H1 (cell line): ENCODE data around the gene UBE2E2. TPM values are rescaled to one million over a fixed set of nuclear protein-coding genes. Genes with fewer than 3 reads are reported as not detected.

Source experiments
- CTCF ChIA-PET: fragments of 300-600 bp; sonication (Branson Sonifier 250); formaldehyde crosslinking; loops from one replicate; lab custom pipeline; 2021; ENCODE audit not compliant: partially characterized antibody; lab: Charles Lee
- POLR2A ChIA-PET: fragments of 300-600 bp; sonication (Branson Sonifier 250); formaldehyde crosslinking; loops from one replicate; lab custom pipeline; 2021; ENCODE audit warnings: inconsistent platforms; ENCODE audit not compliant: partially characterized antibody; lab: Charles Lee
- DNase-seq, 2 experiments: peaks; one replicate each; pipeline versions ENCODE4 v3.0.0 to v3.0.0-alpha.2; 2010 to 2022; ENCODE audit warnings: low spot score in 2 of 2, low read depth in 1 of 2, mixed read lengths in 1 of 2
- FAIRE-seq: peaks from 2 replicates; lab custom pipeline; 2011; peaks lifted over from hg19 to GRCh38; lab: Jason Lieb, UNC
- H2AFZ ChIP-seq: 2 replicates; pipeline ENCODE4 v1.8.1; 2012; ENCODE audit warnings: low read length, inconsistent platforms
- H2AK5ac ChIP-seq: 2 replicates; pipeline ENCODE4 v1.6.1; 2013; ENCODE audit warnings: low read depth, low read length
- H2BK120ac ChIP-seq: replicated peaks from 2 replicates; pipeline ENCODE3; 2013; ENCODE audit warnings: low read depth, low read length, inconsistent platforms
- H2BK12ac ChIP-seq: 2 replicates; pipeline ENCODE4 v1.6.1; 2013; ENCODE audit warnings: low read depth, low read length
- H2BK15ac ChIP-seq: 2 replicates; pipeline ENCODE4 v1.6.1; 2013; ENCODE audit warnings: low read length
- H2BK20ac ChIP-seq: 2 replicates; pipeline ENCODE4 v1.6.1; 2013; ENCODE audit warnings: low read length
- H2BK5ac ChIP-seq: 2 replicates; pipeline ENCODE4 v1.6.1; 2013; ENCODE audit warnings: low read depth, low read length
- H3K14ac ChIP-seq: 2 replicates; pipeline ENCODE4 v1.6.1; 2013; ENCODE audit warnings: inconsistent platforms; ENCODE audit not compliant: insufficient read length
- H3K18ac ChIP-seq: 2 replicates; pipeline ENCODE4 v1.6.1; 2013; ENCODE audit warnings: low read length; ENCODE audit errors: extremely low read depth
- H3K23ac ChIP-seq: 2 replicates; pipeline ENCODE4 v1.6.1; 2013; ENCODE audit warnings: inconsistent platforms; ENCODE audit not compliant: insufficient read length
- H3K23me2 ChIP-seq: 2 replicates; pipeline ENCODE4 v1.6.1; 2013; ENCODE audit warnings: low read depth, low read length
- H3K27ac ChIP-seq: 2 replicates; pipeline ENCODE4 v1.6.1; 2011; ENCODE audit warnings: low read depth, low read length, inconsistent platforms
- H3K27me3 ChIP-seq, 4 experiments: replicated peaks in 1 of 4; 1 replicate in 1 of 4; 2 replicates in 3 of 4; pipeline versions ENCODE4 v1.6.1 to v1.8.1; 2011 to 2013; ENCODE audit warnings: low read length in 3 of 4, mild to moderate bottlenecking in 3 of 4, inconsistent platforms in 2 of 4, mixed read lengths in 2 of 4, moderate library complexity in 1 of 4; ENCODE audit not compliant: control insufficient read depth in 3 of 4, insufficient read depth in 3 of 4; ENCODE audit errors: extremely low read depth in 1 of 4
- H3K36me3 ChIP-seq, 4 experiments: 2 replicates each; pipeline versions ENCODE4 v1.6.1 to v1.8.1; 2011 to 2013; ENCODE audit warnings: mild to moderate bottlenecking in 4 of 4, low read length in 3 of 4, moderate library complexity in 2 of 4, control low read depth in 1 of 4, inconsistent platforms in 1 of 4; ENCODE audit not compliant: insufficient read depth in 4 of 4, control insufficient read depth in 2 of 4
- H3K4ac ChIP-seq: replicated peaks from 2 replicates; pipeline ENCODE3; 2013; ENCODE audit warnings: low read length, low read depth, mixed read lengths, inconsistent platforms; ENCODE audit not compliant: insufficient read length
- H3K4me1 ChIP-seq, 4 experiments: replicated peaks in 1 of 4; 1 replicate in 1 of 4; 2 replicates in 3 of 4; pipeline versions ENCODE4 v1.6.1 to v1.8.1; 2011 to 2013; ENCODE audit warnings: low read length in 3 of 4, inconsistent platforms in 2 of 4, mixed read lengths in 1 of 4; ENCODE audit not compliant: insufficient read depth in 4 of 4, control insufficient read depth in 3 of 4
- H3K4me2 ChIP-seq, 2 experiments: 2 replicates each; pipeline versions ENCODE4 v1.6.1 to v1.8.1; 2011 to 2013; ENCODE audit warnings: low read depth in 2 of 2, low read length in 2 of 2, control low read depth in 1 of 2, inconsistent platforms in 1 of 2, mild to moderate bottlenecking in 1 of 2; ENCODE audit not compliant: insufficient read depth in 1 of 2
- H3K4me3 ChIP-seq, 4 experiments: fragments of 200-600, 300-600 bp in 1 of 4; sonication (generic), shearing (Covaris generic), sonication (Bioruptor Twin) in 1 of 4; 2 replicates each; pipeline versions ENCODE4 v1.5.1 to v1.8.1; 2011 to 2016; ENCODE audit warnings: low read length in 4 of 4, low read depth in 3 of 4, control low read depth in 2 of 4, inconsistent platforms in 2 of 4, mild to moderate bottlenecking in 2 of 4, mixed read lengths in 1 of 4, moderate library complexity in 1 of 4; ENCODE audit not compliant: insufficient read depth in 2 of 4; ENCODE audit errors: extremely low read depth in 1 of 4
- H3K56ac ChIP-seq: replicated peaks from 2 replicates; pipeline ENCODE3; 2013; ENCODE audit warnings: low read depth, mild to moderate bottlenecking, mixed read lengths, low read length, inconsistent platforms; ENCODE audit not compliant: insufficient read length
- H3K79me1 ChIP-seq: 2 replicates; pipeline ENCODE4 v1.6.1; 2013; ENCODE audit warnings: low read depth, low read length, control low read depth
- H3K79me2 ChIP-seq, 2 experiments: 2 replicates each; pipeline versions ENCODE4 v1.6.1 to v1.8.1; 2012 to 2013; ENCODE audit warnings: low read length in 2 of 2, mild to moderate bottlenecking in 2 of 2, inconsistent platforms in 1 of 2; ENCODE audit not compliant: insufficient read depth in 2 of 2, control insufficient read depth in 1 of 2
- H3K9ac ChIP-seq, 4 experiments: replicated peaks in 1 of 4; 1 replicate in 1 of 4; 2 replicates in 3 of 4; pipeline versions ENCODE4 v1.6.1 to v1.8.1; 2011 to 2013; ENCODE audit warnings: low read depth in 3 of 4, low read length in 3 of 4, control low read depth in 2 of 4, mild to moderate bottlenecking in 2 of 4, moderate library complexity in 2 of 4, inconsistent platforms in 1 of 4; ENCODE audit errors: extremely low read depth in 1 of 4
- H3K9me3 ChIP-seq, 2 experiments: 2 replicates each; pipeline versions ENCODE4 v1.6.1 to v1.8.1; 2012 to 2013; ENCODE audit warnings: mild to moderate bottlenecking in 2 of 2, moderate library complexity in 2 of 2, control low read depth in 1 of 2, inconsistent platforms in 1 of 2, low read depth in 1 of 2, low read length in 1 of 2, mixed read lengths in 1 of 2; ENCODE audit not compliant: insufficient read depth in 2 of 2
- H4K20me1 ChIP-seq, 2 experiments: replicated peaks in 1 of 2; 2 replicates each; pipeline versions ENCODE3 to v1.8.1; 2011 to 2013; ENCODE audit warnings: inconsistent platforms in 2 of 2, low read length in 2 of 2, mild to moderate bottlenecking in 1 of 2; ENCODE audit not compliant: insufficient read depth in 2 of 2, control insufficient read depth in 1 of 2
- H4K5ac ChIP-seq: 2 replicates; pipeline ENCODE4 v1.6.1; 2013; ENCODE audit warnings: low read length, low read depth, mixed read lengths, inconsistent platforms; ENCODE audit not compliant: insufficient read length
- H4K8ac ChIP-seq: 2 replicates; pipeline ENCODE4 v1.8.0; 2013; ENCODE audit warnings: mild to moderate bottlenecking, moderate library complexity, low read length, inconsistent platforms; ENCODE audit not compliant: insufficient read depth; ENCODE audit errors: extremely low read depth
- H4K91ac ChIP-seq: replicated peaks from 2 replicates; pipeline ENCODE3; 2013; ENCODE audit warnings: low read length, mixed read lengths, inconsistent platforms; ENCODE audit not compliant: insufficient read length
- CREB1 ChIP-seq: IDR thresholded peaks from 2 replicates; pipeline ENCODE4 v1.6.1; 2012; ENCODE audit warnings: inconsistent platforms
- EZH2 ChIP-seq: fragments of 200-600 bp; sonication (generic); IDR thresholded peaks from 2 replicates; pipeline ENCODE4 v1.7.1; 2012; ENCODE audit warnings: low read depth, mild to moderate bottlenecking, moderate library complexity, low read length, inconsistent platforms; ENCODE audit not compliant: severe bottlenecking
- GABPA ChIP-seq: IDR thresholded peaks from 2 replicates; pipeline ENCODE4 v1.6.1; 2011; ENCODE audit warnings: mild to moderate bottlenecking, low read length, moderate library complexity, borderline replicate concordance; ENCODE audit not compliant: insufficient read depth
- MAFK ChIP-seq: IDR thresholded peaks from 2 replicates; pipeline ENCODE4 v1.6.1; 2012; ENCODE audit warnings: low read depth, mild to moderate bottlenecking, improper control_type of control experiment, low read length
- NRF1 ChIP-seq: IDR thresholded peaks from 2 replicates; pipeline ENCODE4 v1.6.1; 2011; ENCODE audit warnings: mild to moderate bottlenecking, low read depth, low read length, improper control_type of control experiment
- PHF8 ChIP-seq: fragments of 200-600 bp; sonication (generic); conservative IDR thresholded peaks from 2 replicates; pipeline ENCODE4 v1.7.1; 2012; ENCODE audit warnings: low read depth, mild to moderate bottlenecking, inconsistent platforms, low read length, moderate library complexity
- POLR2A ChIP-seq, 2 experiments: IDR thresholded peaks; 1 replicate in 1 of 2; 2 replicates in 1 of 2; pipeline ENCODE4 v1.6.1; 2011; ENCODE audit warnings: low read depth in 2 of 2, low read length in 2 of 2, mild to moderate bottlenecking in 2 of 2; ENCODE audit errors: control extremely low read depth in 1 of 2
- RNF2 ChIP-seq: fragments of 200-900, 300-1000 bp; sonication (generic); IDR thresholded peaks from 2 replicates; pipeline ENCODE4 v1.7.1; 2016; ENCODE audit warnings: borderline replicate concordance, low read depth, mild to moderate bottlenecking, antibody characterized with exemption, low read length; ENCODE audit not compliant: poor library complexity, severe bottlenecking; ENCODE audit errors: missing control alignments
- RXRA ChIP-seq: IDR thresholded peaks from 2 replicates; pipeline ENCODE4 v1.6.1; 2011; ENCODE audit warnings: low read depth, mild to moderate bottlenecking, low read length, moderate library complexity; ENCODE audit not compliant: insufficient read depth
- SAP30 ChIP-seq: fragments of 300-600 bp; sonication (generic); IDR thresholded peaks from 2 replicates; pipeline ENCODE4 v1.7.1; 2012; ENCODE audit warnings: low read length, moderate library complexity, mild to moderate bottlenecking, inconsistent platforms; ENCODE audit not compliant: insufficient read depth, insufficient replicate concordance
- SIN3A ChIP-seq, 2 experiments: IDR thresholded peaks in 1 of 2; conservative IDR thresholded peaks in 1 of 2; 2 replicates each; pipeline ENCODE4 v1.6.1; 2011 to 2012; ENCODE audit warnings: low read length in 2 of 2, improper control_type of control experiment in 1 of 2, low read depth in 1 of 2, mild to moderate bottlenecking in 1 of 2
- SIRT6 ChIP-seq: IDR thresholded peaks from one replicate; pipeline ENCODE4 v1.7.1; 2012; ENCODE audit warnings: low read length, inconsistent platforms
- WGBS, 2 experiments: shearing (Covaris generic) in 1 of 2; methylation state at CpG; one replicate each; pipeline versions ENCODE4 v1.1.6 to v1.1.7; 2013 to 2015; ENCODE audit warnings: low lambda C conversion rate in 2 of 2, mixed read lengths in 2 of 2, inconsistent platforms in 1 of 2, low coverage in 1 of 2, missing lambda C conversion rate in 1 of 2; ENCODE audit not compliant: insufficient replicate concordance in 2 of 2, insufficient coverage in 1 of 2, insufficient read length in 1 of 2; ENCODE audit errors: extremely low coverage in 1 of 2, missing lambda C conversion rate in 1 of 2; 5-methylcytosine and 5-hydroxymethylcytosine counted together
- polyA plus RNA-seq, 7 experiments: library from polyadenylated mRNA; depleted of rRNA in 3 of 7; stranded (reverse) in 5 of 7; unstranded in 2 of 7; fragments of >200 nt in 5 of 7; fragments of 200-250 nt in 2 of 7; gene quantifications; 1 replicate in 5 of 7; 2 replicates in 1 of 7; 4 replicates in 1 of 7; pipeline versions ENCODE4 v1.2.1 to v1.2.3, GENCODE V29; 2011 to 2013; ENCODE audit warnings: missing spikeins in 2 of 7, mixed read lengths in 2 of 7
- total RNA-seq: library from RNA; stranded (reverse); fragmentation: NEBNext Ultra II Directional; extraction: Animal tissue kit (Norgen Biotek cat#: 25700); gene quantifications from 2 replicates; pipeline ENCODE4 v1.2.1, GENCODE V29; 2021
- TF ChIP-seq, protein P1 (sequence below): IDR thresholded peaks from 2 replicates; pipeline ENCODE4 v1.6.1; 2011; ENCODE audit warnings: low read length, improper control_type of control experiment

The UBE2E2 gene
- total and polyA plus RNA-seq, 2 of the 8 experiments (the other 6 are each of a cell fraction or from before 2014, with no cell fraction given), result 57.6 to 70.6 TPM

DNA sequence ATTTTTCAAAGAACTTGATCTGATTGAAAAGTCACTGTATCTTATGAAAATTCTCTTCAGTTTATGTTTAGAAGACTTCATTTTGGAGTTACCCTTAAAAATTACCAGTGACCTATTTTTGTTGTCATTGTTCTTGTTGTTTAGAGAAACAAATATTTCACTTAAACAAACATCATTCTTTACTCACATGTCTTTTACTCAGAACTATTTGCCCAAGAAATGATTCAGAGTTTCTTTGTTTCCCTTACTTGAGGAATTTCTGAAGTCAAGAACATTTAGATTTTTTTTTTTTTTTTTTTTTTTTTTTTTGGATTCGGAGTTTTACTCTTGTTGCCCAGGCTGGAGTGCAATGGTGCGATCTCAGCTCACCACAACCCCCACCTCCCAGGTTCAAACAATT is 343.1 kb downstream of the UBE2E2 start:
- H3K18ac ChIP-seq, result no peak overlapping the region
- H2AK5ac ChIP-seq, result no peak overlapping the region
- 80% methylated on average over 1 of the region's 2 CpGs; no CpG with 5 or more reads in 1 of the 2 experiments for WGBS, 2 experiments
- no peaks in the 10 kb centered on the region for H3K79me1 ChIP-seq
- H2BK120ac ChIP-seq, result no peak overlapping the region
- H3K27me3 ChIP-seq, result no peaks in the 10 kb centered on the region
- H3K27ac ChIP-seq, result no peak overlapping the region
- no peaks in the 10 kb centered on the region for H3K79me2 ChIP-seq
- H3K9ac ChIP-seq, result no peak overlapping the region
- ChIA-PET POLR2A (interaction anchor here (0.6 kb wide), 1 partner anchor 10 kb away, joined by 3 read pairs; no protein-coding TSS in a partner anchor), CTCF (no interaction called here)
- H2AFZ ChIP-seq, result no peak overlapping the region
- H3K23ac ChIP-seq, result no peak overlapping the region
- H3K14ac ChIP-seq, result no peak overlapping the region
- no peak overlapping the region for H3K4me3 ChIP-seq
- H2BK15ac ChIP-seq, result no peak overlapping the region
- no peak overlapping the region for H3K56ac ChIP-seq
- no peaks in the 10 kb centered on the region for H4K20me1 ChIP-seq
- no peaks in the 10 kb centered on the region for H3K9me3 ChIP-seq
- H3K36me3 ChIP-seq, result no peaks in the 10 kb centered on the region
- no peak overlapping the region for H4K8ac ChIP-seq
- no peak overlapping the region for H2BK20ac ChIP-seq
- no peak for DNase-seq
- TF ChIP-seq SIN3A (conservative IDR thresholded peaks at IDR 0.05 in 1 of 2, IDR thresholded peaks at IDR 0.05 in 1 of 2; ENCODE audit: low read depth in 1 of 2, low read length in 2 of 2) (no peak), SAP30 (no peak), RXRA (no peak), POLR2A (IDR thresholded peaks at IDR 0.05; ENCODE audit: control extremely low read depth in 1 of 2, low read depth in 2 of 2, low read length in 2 of 2) (no peak), RNF2 (no peak), NRF1 (no peak), MAFK (no peak), PHF8 (no peak), CREB1 (no peak), EZH2 (no peak), SIRT6 (no peak), GABPA (no peak)
- TF ChIP-seq, protein P1, sequence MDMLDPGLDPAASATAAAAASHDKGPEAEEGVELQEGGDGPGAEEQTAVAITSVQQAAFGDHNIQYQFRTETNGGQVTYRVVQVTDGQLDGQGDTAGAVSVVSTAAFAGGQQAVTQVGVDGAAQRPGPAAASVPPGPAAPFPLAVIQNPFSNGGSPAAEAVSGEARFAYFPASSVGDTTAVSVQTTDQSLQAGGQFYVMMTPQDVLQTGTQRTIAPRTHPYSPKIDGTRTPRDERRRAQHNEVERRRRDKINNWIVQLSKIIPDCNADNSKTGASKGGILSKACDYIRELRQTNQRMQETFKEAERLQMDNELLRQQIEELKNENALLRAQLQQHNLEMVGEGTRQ, result no peak
- H2BK5ac ChIP-seq, result no peak overlapping the region
- no peak overlapping the region for H3K4me2 ChIP-seq
- no peak overlapping the region for H3K4ac ChIP-seq
- FAIRE-seq, result no peak
- H4K91ac ChIP-seq, result no peak overlapping the region
- no peak overlapping the region for H2BK12ac ChIP-seq
- H4K5ac ChIP-seq, result no peak overlapping the region
- no peaks in the 10 kb centered on the region for H3K23me2 ChIP-seq
- H3K4me1 ChIP-seq, result peaks cover 0 to 8% (median 0%) of the 10 kb centered on the region in 4 experiments; a peak in 1 of 7 replicates
